HG03558 (cell line): ENCODE data around the gene HCRT.
"Not testable (repeated sequence)": the region's sequence is repeated elsewhere in the genome, so short reads cannot be mapped to it uniquely, and the experiment has no call there.

ENCODE experiments used
- ATAC-seq: cut with Tn5 transposase; IDR thresholded peaks from one replicate; pipeline ENCODE4 v1.9.1; 2021; ENCODE audit warnings: moderate number of reproducible peaks; ENCODE audit not compliant: unreplicated experiment; ENCODE audit errors: extremely low read depth

The HCRT gene

DNA sequence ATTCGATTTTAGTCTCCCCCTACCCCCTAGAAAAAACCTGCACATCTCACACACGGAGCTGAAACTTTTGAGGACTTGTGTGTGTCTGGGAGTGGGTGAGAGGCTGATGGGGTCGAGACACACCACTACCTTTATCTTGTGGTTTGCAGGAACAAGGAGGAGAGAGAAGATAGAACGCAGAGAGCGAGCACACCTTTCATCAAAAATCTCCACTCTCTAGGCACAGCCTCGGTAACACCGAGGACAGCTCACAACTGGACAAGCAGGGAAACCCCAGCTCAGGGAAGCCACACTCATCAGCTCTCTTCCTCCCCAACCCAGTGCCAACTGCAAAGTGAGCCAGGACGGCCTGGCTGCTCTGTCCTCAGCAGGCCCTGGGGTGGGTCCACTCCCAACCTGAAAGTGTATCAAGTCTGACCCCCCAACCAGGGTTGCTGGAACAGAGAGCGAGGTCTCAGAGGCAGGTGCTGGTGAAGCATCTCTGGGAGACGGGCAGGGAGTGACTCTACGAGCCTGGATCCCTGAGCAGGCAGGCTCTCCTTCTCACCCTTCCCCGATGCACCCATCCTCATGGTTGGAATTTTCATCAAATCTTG, 14.3 kb upstream of the HCRT start:
- ATAC-seq: no peak

DNA sequence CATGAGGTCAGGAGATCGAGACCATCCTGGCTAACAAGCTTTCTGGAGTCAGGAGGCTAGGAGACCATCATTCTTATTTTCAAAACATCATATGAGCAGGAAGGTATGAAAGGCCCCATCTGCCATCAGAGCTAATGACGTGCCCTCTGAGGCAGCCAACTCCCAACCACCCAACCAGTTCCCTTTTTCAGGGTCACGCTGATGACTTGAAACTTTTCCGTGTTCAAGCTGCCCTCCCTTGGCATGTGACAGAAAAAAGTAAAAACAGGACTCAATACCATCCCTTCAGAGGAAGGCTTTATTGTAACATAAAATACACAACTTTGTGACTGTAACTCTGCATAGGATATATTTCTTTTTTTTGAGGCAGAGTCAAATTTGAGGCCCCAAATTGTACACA, 13.6 kb upstream of the HCRT start:
- ATAC-seq: no peak

DNA sequence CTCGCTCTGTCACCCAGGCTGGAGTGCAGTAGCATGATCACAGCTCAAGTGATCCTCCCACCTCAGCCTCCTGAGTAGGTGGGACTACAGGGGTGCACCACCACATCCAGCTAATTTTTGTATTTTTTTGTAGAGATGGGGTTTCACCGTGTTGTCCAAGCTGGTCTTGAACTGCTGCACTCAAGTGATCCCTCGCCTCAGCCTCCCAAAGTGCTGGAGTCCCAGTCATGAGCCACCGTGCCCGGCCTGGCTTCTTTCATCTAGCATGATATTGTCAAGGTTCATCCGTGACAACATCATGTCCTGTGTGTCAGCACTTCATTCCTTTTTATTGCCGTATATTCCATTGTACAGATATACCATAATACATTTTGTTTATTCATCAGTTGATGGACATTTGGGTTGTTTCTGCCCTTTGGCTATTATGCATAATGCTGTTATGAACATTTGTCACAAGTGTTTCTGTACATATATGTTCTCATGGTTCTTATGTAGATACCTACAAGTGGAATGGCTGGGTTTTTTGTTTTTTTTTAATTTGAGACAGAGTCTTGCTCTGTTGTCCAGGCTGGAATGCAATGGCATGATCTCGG, 12.4 kb upstream of the HCRT start:
- ATAC-seq: no peak

DNA sequence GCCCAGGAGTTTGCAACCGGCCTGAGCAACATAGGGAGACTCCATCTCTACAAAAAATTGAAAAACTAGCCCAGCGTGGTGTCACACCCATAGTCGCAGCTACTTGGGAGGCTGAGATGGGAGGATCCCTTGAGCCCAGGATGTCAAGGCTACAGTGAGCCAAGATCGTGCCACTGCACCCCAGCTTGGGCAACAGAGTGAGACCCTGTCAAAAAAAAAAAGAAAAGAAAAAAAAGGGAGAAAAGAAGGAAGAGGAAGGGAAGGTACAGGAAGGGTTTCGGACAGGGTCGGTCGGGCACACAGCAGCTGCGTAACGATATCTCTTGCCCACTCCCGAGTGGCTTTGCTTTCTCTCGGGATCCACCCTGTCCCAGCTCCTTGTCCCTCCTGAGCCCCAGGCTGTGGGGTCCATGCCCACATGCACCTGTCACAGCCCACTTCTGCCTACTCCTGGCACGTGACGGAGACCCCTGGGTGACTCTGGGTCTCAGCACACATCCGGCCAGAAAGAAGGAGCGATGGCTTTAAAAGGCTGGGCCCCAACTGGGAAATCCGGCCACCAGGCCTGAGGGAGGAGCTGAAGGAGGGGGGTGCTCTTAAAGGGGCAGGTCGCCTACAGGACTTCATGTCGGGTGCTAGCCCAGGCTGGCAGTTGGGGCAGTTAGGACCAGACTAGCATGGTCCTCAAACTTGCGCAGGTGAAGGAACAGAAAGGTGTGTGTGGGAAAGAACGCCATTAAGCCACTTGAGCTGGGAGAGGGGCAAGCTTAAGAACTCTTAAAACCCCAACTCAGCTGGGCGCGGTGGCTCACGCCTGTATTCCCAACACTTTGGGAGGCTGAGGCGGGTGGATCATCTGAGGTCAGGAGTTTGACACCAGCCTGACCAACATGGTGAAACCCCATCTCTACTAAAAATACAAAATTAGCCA, 9.0 kb upstream of the HCRT start, which contains the start of gene GHDC:
Gene GHDC (minus strand): TSS at position 526 of the 931 bp plus-strand sequence. CDS start 913 bp downstream, outside the sequence.
- ATAC-seq: peak; percentile 70

DNA sequence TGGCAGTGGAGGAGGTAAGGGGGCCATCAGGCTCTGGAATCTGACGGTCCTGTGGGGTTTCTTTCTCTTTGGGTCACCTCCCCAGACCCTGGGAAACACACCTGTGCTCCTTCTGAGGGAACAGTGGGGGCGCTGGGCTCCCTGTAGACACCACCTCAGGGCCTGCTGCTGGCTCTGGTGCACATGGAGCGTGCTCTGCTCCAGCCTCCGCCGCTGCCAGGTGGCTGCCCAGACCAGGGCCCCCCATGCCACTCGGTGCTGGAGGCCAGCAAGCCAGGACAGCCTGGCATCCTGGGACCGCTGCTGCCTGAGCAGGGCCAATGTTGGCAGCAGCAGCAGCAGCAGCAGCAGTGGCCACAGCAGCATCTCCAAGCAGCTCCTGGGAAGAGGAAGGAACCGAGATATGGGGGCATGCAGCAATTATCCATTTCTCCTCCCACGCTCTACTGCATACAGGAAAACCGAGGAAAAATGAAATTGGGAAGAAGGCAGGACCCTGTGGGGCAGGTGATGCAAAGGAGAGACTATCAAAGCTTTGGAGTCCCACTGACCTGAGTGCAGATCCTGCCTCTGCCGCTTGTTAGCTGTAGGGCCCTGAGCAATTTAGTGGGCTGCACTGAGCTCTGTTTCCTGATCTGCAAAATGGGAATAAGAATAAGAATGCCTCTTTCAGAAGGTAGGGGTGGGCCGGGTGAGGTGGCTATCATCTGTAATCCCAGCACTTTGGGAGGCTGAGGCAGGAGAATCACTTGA, 8.1 kb upstream of the HCRT start:
- ATAC-seq: no peak

DNA sequence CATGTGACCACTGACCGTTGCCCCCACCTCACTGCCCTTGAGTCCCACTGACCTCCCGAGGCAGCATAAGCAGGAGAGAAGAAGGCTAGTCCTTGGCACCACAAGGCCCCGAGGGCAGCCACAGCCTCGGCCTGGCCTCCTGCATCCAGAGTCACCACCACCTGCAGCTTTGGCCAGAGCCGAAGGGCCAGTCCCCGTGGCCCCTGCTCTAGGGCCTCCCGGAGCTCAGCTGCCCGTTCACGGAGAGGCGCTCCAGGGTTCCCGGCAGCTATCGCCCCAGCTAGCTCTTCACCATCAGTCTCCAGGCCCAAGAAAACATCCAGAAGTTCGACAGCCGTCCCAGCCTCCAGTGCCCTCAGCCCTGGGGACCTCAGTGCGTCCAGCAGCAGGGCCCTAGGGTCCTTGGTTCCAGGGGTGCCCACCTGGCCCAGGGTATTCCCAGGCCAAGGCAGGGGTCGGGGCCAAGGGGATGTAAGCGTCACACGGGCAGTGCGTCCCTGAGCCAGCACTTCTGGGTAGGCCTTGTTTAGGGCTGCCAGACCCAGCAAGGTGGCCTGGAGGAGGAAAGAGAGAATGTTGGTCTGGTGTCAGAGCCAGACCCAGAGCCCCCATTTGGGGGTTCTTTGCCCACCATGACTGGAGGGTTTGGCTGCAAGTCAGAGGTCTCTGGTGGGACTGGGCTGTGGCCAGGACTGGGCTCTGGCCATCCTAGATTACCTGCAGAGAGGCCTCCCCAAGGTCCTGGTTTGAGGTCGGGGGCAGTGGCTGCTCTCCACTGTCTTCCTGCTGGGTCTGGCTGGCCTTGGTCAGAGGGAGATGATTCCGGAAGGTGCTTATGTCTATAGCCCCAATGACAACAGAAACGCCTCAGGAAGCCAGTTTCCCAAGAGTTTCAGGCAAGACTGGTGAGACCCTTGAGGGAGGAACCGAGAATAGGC, 7.2 kb upstream of the HCRT start:
- ATAC-seq: no peak

DNA sequence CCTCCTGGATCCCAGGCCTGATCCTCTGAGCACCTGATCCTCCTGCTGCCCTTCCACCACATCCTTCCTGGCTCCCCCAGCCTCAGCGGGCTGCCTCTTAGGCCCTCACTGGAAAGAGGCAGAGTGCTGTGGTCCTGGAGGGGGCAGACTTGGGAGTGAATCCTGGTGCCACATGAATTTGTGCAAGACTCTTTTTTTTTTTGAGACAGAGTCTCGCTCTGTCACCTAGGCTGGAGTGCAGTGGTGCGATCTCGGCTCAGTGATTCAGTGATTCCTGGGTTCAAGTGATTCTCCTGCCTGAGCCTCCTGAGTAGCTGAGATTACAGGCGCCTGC, 6.0 kb upstream of the HCRT start:
- no peak for ATAC-seq

DNA sequence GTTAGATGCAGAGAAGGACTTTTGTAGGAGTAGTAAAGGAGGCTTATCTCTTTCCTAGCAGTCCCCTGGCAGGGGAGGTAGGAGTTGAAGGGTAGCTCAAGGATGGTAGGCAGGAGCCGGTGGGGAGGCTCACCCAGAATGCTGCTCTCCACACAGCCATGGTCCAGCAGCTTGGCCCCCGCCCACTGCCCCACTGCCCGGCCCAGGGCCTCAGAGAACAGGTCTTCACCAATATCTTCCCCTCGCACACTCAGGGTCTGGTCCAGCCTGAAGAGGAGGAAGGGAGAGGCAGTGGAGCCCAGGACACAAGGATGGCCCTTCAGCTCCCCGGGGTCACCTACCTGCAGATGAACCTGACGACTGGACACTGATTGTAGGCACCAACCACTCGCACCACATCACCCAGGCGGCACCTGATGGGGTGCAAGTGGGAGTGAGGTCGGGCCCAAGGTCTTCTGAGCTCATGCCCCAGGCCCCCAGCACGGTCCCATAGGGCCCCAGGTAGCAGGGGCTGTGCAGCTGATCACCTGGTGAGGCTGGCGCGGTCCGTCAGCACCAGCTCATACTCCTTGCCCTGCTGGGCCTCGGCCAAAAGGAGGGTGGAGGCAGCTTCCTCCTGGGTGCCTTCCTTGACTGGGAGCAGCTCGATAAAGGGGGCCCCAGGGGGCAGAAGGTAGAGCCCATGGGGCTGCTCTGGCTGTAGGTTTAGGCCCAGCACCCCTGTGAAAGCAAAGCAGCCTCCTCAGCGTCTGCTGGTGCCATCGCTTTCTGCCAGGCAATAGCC, 5.4 kb upstream of the HCRT start:
- ATAC-seq: no peak

DNA sequence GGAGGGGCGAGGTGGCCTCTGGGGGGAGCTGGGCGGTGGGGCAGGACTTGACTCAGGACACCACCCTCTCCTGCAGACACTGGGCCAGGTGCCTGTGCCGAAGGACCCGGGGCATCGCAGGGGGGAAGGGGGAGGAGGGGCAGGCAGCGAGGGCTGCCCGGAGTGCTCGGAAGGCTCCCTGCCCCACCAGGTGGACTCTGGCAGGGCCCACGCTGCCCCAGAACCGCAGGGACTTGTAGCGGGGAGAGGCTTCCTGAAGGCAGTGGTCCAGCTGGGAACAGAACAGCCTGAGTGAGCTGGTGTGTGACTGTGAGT, 4.4 kb upstream of the HCRT start:
- no peak for ATAC-seq

DNA sequence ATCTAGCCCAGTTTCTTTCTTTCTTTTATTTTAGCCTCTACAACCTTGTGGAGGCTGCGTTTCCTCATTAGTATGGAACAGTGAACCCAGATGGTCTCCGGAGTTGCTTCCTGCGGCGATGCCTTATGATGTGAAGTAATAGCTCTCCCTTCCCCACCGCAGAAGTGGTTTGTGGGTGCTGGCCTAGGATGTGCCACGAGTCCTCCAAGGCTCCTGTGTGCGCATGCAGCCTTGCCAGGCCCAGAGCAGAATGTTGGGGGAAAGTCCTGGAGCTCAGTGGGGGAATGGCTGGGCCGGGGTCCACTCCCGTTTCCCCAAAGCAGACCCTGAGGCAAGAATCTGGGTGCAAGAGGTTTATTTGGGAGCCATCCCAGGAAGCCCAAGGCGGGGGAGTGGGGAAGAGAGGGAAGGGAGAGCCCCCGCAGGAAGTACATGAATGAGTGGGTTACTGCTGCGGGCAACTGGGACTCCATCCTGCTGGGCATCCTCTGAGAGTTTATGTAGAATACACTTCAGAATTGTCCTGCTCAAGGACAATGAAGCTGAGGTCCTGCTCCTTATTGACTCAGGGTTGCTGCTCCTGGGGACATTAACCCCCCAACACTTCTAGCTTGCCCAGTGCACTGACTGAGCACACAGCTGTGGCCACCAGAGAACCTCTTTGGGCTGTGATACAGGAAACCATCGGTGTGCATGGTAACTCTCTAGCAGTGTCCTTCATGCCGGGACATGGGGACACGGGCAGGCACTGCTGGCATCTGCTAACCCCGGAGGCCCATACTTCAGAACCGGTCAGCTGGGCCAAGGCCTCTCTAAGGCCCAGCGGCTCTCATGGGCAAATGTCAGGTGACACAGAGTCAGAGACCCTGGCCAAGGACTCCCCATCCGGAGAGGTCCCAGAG, 3.7 kb upstream of the HCRT start:
- no peak for ATAC-seq

DNA sequence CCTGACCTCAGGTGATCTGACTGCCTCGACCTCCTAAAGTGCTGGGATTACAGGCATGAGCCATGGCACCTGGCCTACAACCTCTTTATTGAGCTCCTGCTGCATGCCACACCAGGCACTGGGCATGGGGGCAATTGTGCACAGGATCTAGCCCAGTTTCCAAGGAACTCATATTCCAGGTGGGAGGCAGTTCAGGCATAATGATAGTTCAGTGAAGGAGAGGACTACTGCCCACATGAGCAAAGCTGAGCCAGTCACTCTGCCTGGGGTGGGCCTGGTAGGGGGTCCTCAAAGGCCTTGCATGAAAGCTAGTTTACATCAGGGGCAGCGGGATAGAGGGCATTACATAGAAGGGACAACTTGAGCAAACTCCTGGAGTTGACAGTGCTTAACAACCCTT, 2.6 kb upstream of the HCRT start:
- no peak for ATAC-seq

DNA sequence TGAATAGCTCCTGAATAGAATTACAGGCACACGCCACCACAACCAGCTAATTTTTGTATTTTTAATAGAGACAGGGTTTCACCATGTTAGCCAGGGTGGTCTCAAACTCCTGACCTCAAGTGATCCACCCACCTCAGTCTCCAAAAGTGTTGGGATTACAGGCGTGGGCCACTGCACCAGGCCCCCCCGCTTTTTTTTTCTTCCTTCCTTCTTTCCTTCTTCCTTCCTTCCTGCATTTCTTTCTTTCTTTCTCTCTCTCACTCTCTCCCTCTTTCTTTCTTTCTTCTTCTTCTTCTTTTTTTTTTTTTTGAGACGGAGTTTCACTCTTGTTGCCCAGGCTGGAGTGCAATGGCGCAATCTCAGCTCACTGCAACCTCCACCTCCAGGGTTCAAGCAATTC, 939 bp upstream of the HCRT start:
- not testable (repeated sequence) for ATAC-seq

DNA sequence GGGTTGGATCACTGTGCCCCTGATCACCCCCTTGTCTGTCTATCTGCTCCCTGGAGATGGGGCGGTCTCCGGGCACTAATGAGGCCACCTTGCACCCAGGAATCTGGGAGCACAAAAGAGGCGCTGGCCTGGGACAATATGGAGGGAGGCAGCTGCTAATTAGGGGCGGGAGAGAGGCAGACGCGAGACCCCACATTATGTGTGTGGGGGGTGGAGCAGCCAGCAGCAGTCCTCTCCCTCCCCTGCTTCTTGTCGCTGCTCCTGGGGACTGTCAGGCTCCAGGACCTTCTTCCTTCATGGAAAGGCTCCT, 324 bp upstream of the HCRT start:
- ATAC-seq: no peak

DNA sequence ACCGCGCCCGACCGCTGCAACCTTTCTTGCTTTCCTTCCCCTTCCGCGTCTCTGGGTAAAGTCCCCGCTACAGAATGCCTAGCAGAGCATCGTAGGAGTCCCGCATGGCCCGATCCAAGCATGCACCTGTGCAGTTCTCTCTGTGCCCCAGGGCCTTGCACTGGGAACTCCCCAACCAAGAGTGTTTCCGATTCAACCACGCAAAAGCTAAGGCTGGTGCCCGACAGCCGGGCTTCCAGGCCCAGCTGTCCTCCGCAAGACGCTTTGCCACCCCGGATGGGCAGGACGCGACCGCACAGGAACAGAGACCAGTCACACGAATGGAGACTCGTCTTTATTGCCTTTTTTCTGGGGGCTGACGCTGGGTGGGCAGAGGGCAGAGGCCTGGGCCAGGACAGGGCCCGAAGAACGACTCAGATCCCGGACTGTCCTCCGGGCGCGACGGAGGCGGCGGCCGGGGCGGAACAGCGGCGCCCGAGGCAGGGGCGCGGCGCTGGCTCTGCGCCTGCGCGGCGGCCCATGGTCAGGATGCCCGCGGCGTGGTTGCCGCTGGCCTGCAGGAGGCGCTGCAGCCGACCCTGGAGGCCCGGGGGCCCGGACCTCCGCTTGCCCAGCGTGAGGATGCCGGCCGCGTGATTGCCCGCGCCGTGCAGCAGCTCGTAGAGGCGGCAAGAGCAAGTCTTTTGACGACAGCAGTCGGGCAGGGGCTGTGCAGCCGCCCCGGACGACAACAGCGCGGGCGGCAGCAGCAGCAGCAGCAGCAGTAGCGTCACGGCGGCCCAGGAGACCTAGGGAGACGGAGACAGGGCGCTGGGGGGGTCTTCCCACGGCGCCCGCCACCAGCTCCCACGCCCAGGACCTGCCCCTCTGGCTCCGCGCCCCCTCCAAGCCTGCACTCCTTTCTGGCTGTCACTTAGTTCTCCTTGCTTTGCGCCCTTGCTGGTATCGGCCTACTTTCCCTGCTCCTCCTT, 1.2 kb downstream of the HCRT start:
- no peak for ATAC-seq

DNA sequence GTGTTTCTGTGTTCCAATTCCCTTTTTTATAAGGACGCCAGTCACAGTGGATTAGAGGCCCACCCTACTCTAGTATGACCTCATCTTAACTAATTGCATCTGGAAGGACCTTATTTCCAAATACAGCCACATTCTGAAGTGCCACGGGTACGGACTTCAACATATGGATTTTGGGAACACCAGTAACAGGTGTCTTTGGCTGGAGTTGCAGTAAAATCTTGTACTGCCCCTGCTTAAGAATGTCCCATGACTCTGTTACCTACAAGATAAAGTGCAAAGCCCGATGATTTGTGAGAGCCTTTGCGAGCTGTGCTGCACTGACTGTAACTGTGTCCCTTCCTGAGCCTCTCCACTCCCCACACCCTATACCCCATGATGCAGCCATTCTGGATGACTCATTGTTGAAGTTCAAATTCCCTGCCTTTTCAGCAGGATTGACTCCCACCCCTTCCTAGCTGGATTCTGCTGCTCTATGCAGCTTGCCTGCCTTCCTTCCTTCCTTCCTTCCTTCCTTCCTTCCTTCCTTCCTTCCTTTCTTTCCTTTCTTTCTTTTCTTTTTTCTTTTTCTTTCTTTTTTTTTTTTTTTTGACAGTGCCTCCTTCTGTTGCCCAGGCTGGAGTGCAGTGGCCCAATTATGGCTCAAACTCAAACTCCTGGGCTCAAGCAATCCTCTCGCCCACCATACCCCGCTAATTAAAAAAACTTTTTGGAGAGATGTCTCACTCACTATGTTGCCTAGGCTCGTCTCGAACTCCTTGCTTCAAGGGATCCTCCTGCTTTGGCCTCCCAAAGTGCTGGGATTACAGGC, 2.1 kb downstream of the HCRT start:
- no peak for ATAC-seq

DNA sequence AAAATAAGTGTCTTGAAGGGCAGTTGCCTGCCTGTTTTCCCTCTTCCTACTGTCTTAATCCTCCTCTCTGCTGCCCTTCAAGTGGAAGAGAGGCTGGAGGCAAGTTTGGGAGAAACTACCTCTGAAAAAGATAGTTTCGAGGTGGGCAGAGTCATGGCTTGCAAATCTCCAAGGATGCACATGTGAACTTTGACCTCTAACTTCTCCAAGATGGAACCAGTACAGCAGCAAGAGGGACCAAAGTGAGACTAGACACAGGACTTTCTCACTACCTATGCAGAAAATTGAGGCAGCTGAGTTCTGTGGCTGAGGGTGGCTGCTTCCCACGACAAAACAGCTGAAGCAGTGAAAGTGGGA, 3.4 kb downstream of the HCRT start:
- no peak for ATAC-seq
